ENCODE measurements around the gene DUSP18.

DNA sequence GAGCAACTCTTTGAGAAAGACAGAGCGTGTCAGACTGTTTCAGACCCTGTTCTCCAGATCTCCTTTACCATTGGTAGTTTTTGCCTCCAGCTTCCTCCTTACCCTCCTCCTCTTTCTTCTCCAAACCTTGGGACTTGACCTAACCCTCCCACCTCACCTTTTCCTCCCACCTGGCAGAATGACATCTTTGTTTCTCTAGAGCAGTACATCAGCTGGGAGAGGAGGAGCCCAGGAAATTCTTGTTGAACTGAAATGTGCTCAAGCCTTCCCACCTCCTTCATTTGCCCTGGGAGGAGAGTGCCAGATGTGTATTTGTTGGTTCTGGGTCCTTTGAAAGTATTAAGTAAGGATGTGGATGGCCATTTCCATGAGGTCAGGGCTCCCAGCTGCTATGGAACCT lies 44.4 kb upstream of the DUSP18 start:
- TF ChIP-seq, protein P1, sequence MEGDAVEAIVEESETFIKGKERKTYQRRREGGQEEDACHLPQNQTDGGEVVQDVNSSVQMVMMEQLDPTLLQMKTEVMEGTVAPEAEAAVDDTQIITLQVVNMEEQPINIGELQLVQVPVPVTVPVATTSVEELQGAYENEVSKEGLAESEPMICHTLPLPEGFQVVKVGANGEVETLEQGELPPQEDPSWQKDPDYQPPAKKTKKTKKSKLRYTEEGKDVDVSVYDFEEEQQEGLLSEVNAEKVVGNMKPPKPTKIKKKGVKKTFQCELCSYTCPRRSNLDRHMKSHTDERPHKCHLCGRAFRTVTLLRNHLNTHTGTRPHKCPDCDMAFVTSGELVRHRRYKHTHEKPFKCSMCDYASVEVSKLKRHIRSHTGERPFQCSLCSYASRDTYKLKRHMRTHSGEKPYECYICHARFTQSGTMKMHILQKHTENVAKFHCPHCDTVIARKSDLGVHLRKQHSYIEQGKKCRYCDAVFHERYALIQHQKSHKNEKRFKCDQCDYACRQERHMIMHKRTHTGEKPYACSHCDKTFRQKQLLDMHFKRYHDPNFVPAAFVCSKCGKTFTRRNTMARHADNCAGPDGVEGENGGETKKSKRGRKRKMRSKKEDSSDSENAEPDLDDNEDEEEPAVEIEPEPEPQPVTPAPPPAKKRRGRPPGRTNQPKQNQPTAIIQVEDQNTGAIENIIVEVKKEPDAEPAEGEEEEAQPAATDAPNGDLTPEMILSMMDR (conservative IDR thresholded peaks at IDR 0.05; ENCODE audit: low read depth, low read length), result no peak
- no peak for TF ChIP-seq CEBPB (IDR thresholded peaks at IDR 0.05; ENCODE audit: low read depth, low read length)
- TF ChIP-seq RCOR1 (IDR thresholded peaks at IDR 0.05; ENCODE audit: insufficient replicate concordance, low read length), result no peak
- no peak for TF ChIP-seq RAD21 (IDR thresholded peaks at IDR 0.05; ENCODE audit: low read length)
- TF ChIP-seq MAZ (IDR thresholded peaks at IDR 0.05; ENCODE audit: borderline replicate concordance, low read depth, low read length), result no peak
- TF ChIP-seq MXI1 (IDR thresholded peaks at IDR 0.05; ENCODE audit: borderline replicate concordance, low read depth, low read length), result no peak
